HG03558 (cell line): Measurements from ENCODE around the gene GGCT.
A peak's percentile ranks its signal among the peaks of the same experiment; 100 is the strongest.
"Not testable (repeated sequence)": the region's sequence is repeated elsewhere in the genome, so short reads cannot be mapped to it uniquely, and the experiment has no call there.

ENCODE experiments used
- ATAC-seq: cut with Tn5 transposase; IDR thresholded peaks from one replicate; pipeline ENCODE4 v1.9.1; 2021; ENCODE audit warnings: moderate number of reproducible peaks; ENCODE audit not compliant: unreplicated experiment; ENCODE audit errors: extremely low read depth

Gene GGCT

GRCh38 chr7:30504301-30505173 lies at the start of gene GGCT:
TSS of gene GGCT (minus strand) at chr7:30504829. CDS start at chr7:30504709, 120 bp downstream.
- peak; percentile 94 for ATAC-seq

- no peak for ATAC-seq
These were observed 48.9 kb upstream of the GGCT start for GRCh38 chr7:30553546-30553945.

- ATAC-seq, result no peak
These were observed 48.5 kb upstream of the GGCT start for GRCh38 chr7:30553141-30553540.

- no peak for ATAC-seq
These were observed 47.7 kb upstream of the GGCT start for GRCh38 chr7:30552330-30552729.

- ATAC-seq, result no peak
These were observed 45.4 kb upstream of the GGCT start for GRCh38 chr7:30549931-30550493.

- ATAC-seq, result no peak
These were observed 44.2 kb upstream of the GGCT start for GRCh38 chr7:30548845-30549244.

GRCh38 chr7:30546596-30546995 lies 42.0 kb upstream of the GGCT start:
- ATAC-seq, result no peak

- no peak for ATAC-seq
These were observed 41.3 kb upstream of the GGCT start for GRCh38 chr7:30545791-30546555.

GRCh38 chr7:30543813-30544525 lies 39.3 kb upstream of the GGCT start:
- ATAC-seq, result no peak

GRCh38 chr7:30543115-30543514 lies 38.5 kb upstream of the GGCT start:
- not testable (repeated sequence) for ATAC-seq

GRCh38 chr7:30533886-30534285 lies 29.3 kb upstream of the GGCT start:
- no peak for ATAC-seq

- ATAC-seq, result no peak
These were observed 26.7 kb upstream of the GGCT start for GRCh38 chr7:30531286-30531685.

GRCh38 chr7:30530373-30530772 lies 25.7 kb upstream of the GGCT start:
- no peak for ATAC-seq

- no peak for ATAC-seq
These were observed 24.1 kb upstream of the GGCT start for GRCh38 chr7:30528779-30529178.

GRCh38 chr7:30527297-30527696 lies 22.7 kb upstream of the GGCT start:
- ATAC-seq, result not testable (repeated sequence)

GRCh38 chr7:30526163-30526562 lies 21.5 kb upstream of the GGCT start:
- no peak for ATAC-seq

GRCh38 chr7:30525429-30525828 lies 20.8 kb upstream of the GGCT start:
- ATAC-seq, result no peak

GRCh38 chr7:30524545-30524944 lies 19.9 kb upstream of the GGCT start:
- ATAC-seq, result no peak

GRCh38 chr7:30523466-30523865 lies 18.8 kb upstream of the GGCT start:
- no peak for ATAC-seq

- no peak for ATAC-seq
These were observed 17.5 kb upstream of the GGCT start for GRCh38 chr7:30522159-30522558.
